ENCODE measurements around the gene CNPY1.

- TF ChIP-seq CTCF (IDR thresholded peaks at IDR 0.05) (no peak), EZH2 (IDR thresholded peaks at IDR 0.05; ENCODE audit: borderline replicate concordance, insufficient read depth, low read depth, low read length, poor library complexity, severe bottlenecking) (no peak)
Measured at GRCh38 chr7:155533120-155533826, 13.1 kb downstream of the CNPY1 start.
